Stimulated activated CD4-positive, alpha-beta T cell treated with anti-CD3 and anti-CD28 coated beads, Interleukin-12 subunit alpha, Interleukin-12 subunit beta, amount 100 ng/mL, for 4 hours (primary cell): ENCODE results near the gene SMIM29.

Experiments used
- DNase-seq: peaks from one replicate; pipeline ENCODE4 v3.0.0-alpha.2; 2020

SMIM29 gene

DNA sequence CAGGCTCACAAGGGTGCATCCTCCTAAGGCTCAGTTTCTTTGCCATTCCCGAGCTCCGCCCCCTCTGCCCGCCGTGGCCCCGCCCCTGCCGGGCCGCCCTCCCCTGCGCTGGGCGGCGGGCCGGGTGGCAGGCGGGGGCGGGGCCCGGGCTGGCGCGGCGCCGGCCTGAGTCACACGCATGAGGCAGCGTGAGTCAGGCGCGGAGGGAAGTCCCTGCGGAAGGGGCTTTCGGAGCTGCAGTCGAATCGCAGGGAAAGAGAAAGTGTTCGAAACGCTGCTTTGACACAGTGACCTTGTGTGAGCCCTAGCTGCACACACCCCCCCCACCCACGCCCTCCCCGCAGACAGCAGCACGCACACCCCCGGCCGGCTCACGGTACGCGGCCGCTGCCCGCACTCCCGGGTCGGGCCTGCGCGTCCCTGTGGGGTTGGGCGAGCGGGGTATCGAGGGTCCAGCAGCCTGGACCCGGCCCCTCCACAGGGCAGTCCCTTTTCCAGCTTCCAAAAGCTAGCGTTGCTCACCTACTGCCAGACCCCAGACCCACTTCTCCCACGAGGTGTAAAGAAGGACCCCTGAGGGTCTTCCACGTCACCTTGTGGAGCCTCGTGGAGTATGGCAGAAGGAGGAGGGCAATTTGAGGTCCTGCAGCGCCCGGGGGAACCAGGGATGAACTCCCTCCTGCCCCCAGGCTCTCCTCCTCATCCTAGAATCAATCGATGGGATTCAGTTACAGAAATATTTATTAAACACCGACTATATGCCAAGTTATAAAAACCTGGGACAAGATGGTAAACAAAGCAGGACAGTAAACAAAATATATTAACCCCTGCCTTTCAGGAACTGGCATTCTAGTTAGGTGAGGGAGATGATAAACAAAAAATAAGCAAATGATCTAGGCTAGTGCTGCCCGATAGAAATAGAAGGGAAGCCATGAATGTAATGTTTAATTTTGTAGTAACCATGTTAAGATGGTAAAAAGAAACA is 24.6 kb downstream of the SMIM29 start:
- DNase-seq, result peak; percentile 94

DNA sequence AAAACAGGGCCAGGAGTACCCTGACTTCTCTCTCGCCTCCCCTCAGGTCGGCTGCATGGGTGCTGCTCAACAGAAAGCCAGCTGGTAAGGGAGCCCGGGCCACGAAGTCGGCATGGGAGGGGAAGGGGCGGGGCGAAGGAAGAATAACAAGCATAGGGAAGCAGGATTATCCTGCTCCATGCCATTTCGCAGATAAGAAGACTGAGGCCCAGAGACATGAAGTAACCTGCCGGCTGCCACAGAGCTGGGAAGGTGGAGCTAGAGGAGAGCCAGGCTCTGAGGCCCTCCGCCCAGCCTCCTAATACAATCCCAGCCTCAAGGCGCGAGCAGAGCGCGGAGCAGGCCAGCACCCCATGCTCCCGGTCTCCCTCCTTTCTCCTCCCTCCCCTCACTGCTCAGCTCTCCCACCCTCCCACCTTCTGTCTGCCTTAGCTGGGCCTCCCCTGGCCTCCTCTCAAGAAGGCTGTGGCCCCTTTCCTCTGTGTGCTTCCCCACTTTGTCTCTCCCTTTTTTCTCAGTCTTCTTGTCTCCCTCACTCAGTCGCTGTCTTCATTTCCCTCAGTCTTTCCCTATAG is 25.3 kb downstream of the SMIM29 start:
- DNase-seq, result no peak

DNA sequence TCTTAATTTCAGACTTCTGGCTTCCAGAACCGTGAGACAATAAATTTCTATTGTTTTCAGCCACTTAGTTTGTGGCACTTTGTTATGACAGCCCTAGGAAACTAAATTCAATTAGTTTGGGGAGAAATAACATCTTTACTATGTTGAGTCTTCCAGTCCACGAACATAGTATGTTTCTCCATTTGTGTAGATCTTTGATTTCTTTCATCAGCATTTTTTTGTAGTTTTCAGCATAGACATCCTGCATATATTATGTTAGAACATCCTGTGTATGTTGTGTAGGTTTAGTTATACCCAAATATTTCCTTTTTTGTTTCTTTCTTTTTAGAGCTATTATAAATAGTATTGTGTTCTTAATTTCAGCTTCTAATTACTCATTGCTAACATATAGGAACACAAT is 30.1 kb downstream of the SMIM29 start:
- no peak for DNase-seq

DNA sequence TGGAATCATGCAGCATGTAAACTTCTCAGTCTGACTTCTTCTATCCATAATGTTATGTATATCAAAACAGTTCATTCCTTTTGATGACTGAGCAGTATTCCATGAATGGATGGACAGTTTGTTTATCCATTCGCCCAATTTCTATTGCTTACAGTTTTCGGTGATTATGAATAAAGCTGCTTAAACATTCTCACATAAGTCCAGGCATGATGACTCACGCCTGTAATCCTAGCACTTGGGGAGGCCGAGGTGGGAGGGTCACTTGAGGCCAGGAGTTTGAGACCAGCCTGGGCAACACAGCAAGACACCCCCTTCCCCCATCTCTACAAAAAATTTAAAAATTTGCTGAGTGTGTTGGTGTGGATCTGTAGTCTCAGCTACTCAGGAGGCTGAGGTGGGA is 35.0 kb downstream of the SMIM29 start:
- no peak for DNase-seq

DNA sequence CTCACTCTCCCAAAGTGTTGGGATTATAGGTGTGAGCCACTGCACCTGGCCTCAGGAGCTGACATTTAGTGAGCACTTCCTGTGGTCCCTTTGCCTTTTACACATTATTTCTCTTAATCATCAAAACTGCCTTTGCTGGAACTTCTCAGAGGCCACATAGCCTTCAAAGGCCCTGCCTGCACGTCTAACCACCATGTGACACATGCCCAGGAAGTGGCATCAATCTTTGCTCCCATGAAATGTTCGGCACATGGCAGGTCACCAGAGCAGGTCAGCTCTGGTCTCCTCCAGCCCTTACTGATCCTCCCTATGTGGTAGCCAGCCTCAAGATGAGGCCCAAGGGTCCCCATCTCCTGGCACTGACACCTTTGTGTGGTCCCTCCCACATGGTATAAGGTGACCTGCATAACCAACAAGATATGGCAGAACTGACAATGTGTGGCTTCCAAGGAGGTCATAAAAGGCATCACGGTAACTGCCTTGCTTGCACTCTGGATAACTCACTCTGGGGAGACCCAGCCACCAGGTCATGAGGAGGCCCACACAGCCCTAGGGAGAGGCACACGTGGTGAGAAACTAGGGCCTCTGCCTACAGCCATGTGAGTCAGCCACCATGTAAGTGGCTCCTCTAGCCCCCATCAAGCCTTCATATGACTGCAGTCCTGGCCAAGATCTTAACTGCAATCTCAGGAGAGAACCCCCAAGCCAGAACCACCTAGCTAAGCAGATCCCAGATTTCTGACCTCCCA is 40.9 kb downstream of the SMIM29 start:
- DNase-seq, result no peak

DNA sequence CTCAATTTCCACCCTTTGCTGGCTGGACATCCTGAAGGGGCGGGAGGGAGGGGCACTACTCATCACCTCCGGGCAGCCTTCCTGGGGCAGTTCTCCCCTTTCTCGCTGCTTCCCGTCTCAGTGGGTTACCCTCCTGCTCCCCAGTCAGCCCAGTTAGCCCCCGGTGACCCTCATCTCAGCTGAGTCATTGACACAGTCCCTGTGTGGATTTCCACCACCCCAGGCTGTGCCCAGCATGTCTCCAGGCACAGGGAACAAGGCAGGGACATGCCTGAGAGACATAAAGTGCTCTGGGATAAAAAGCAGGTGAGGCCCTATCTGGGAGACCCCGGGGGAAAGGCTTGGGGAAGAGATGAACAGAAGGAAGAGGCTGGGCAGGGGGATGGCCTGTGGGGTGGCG is 42.1 kb downstream of the SMIM29 start:
- DNase-seq, result no peak

DNA sequence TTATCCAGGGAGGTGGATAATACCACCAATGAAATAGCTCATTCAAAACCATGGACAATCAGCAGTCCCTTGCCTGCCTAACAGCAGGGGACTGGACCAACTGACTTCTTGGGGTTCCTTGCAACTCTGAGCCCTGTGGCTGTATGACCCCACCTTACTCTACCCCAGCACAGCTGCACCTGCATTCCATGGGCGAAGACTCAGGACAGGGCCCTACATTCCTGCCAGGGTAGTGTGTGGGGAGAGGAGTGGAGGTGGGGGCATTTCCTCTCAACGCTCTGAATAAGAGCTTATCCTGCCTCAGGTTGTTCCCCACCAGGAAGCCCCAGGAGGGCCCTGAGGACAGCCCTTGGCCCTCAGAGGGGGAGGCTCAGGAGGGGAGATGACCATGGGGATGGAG is 42.9 kb downstream of the SMIM29 start:
- DNase-seq, result no peak

DNA sequence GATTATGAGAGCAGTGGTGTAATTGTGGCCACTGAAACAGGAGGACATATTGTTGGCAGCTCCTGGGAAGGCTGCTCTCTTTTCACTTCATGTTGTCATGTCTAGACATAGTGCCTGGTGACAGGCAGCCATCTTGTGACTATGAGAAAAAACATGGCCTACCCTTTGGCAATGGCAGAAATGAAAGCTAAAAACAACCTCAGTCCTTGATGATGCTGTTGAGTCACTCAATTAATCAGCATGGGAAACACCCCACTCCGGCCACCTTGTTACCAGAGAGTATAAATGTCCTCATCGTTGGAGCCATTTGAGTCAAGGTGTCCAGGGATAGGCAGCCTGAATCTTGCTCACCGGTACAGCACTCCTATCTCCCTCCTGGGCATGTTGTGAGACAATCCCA is 43.3 kb downstream of the SMIM29 start:
- DNase-seq, result no peak

DNA sequence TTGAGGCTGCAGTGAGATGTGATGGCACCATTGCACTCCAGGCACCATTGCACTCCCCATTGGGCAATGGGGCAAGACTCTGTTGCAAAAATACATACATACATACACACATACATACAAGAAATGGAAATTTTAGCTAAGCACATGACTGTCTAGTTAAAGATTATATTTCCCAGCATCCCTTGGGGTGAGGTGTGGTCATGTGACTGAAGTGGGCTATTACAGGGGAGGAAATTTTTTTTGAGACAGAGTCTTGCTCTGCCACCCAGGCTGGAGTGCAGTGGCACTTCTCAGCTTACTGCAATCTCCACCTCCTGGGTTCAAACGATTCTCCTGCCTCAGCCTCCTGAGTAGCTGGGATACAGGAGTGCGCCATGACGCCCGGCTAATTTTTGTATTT is 44.1 kb downstream of the SMIM29 start:
- no peak for DNase-seq

DNA sequence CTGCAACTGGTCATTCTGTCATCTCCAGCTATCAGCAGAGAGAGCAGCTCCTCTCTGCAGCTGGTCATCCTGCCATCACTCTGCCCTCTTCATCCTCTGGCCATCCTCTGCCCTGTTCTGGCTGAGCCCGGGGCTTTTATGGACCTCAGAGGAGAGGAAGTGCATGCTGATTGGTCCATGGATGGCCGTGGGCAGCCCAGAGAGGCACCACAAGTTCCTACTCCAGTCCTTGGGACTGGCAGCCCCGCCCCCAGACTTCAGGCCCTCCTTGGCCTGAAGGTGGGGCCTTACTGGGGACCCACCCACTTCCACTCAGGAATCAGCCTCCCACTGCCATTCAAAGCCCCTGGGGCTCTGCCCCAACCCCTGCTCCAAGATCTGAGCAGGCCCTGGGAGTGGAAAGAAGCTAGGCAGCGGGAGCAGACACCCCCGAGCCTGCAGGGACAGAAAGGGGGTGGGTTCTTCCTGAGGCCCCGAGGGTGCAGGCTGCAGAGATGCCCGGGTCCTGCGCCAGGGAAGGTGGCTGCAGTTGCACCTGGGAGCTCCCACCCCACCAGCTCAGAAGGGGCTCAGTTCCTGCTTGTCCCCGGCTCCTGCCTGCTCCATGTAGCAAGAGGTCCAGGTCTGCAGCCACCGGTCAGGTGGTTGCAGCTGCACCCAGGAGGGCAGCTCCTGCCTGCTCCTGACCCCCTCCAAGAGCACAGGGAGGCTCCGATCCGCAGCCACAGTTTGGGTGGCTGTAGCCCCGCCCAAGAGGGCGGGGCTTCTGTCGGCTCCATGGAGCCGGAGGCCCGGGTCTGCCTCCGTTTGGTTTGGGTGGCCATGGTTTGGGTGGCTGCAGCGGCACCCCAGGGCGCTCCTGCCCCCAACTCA is 46.2 kb downstream of the SMIM29 start:
- DNase-seq, result no peak

DNA sequence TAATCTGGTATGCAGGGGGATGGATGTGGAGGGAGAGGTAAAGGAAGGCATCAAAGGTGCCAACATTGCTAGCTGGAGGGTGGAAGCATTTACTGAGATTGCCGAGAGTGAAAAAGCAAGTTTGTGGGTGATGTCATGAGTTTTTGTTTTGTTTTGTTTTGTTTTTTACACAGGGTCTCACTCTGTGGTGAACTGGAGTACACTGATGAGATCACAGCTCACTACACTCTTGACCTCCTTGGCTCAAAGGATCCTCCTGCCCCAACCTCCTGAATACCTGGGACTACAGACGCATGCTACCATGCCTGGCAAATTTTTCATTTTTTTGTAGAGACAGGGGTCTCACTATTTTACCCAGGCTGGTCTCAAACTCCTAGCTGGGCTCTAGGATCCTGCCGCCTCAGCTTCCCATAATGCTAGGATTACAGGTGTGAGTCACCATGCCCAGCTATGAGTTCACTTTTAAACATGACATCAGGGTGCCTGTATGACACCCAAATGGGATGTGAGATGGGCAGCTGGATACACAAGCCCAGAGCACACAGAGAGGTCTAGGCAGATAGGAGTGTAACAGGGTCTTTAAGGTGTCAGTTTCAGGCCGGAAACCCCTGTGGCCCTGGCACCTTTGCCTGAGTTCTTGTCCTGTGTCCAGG is 47.2 kb downstream of the SMIM29 start:
- DNase-seq, result no peak

DNA sequence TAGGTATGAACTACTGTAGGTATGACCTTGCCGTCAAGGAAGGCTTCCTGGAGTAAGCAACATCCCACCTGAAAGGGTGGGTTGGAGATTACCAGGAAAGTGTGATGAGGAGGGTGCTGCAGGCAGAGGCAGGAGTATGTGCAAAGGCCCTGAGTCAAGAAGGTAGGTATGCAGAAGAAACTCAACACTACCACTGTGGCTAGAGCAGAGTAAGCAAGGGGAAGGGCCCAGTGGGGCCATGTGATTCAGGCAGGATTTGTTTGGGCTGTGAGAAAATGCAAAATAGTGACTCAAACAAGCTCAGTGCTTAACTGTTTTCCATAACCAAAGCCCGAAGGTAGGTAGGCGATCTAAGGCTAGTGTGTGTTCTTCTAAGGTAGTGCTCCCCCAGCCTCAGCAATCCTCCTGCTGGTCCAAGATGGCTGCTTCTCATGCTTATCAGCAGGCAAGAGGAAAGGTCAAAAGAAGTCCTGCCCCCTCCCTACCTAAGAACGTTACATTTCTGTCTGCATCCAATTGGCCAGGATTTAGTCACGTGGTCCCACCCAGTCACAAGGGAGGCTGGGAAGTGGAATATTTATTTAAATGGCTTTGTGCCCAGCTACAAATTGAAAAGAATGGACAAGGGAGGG is 48.4 kb downstream of the SMIM29 start:
- DNase-seq, result no peak

DNA sequence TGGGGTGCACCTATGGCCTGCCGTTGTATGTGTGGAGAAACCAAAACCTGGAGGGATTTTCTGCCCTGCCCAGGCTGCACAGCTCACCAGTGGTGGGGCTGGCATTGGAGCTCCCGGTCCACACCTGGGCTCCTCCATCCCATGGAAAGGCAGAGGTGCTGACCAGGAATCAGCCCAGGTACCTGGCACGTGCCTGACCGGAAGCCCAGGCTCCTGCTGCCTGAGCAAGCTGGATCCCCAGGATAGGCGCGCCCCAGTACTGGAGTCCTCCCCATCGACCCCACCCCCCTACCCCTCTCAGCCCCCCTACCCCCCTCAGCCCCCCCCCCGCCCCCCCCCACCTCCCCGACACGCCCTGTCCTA is 52.0 kb downstream of the SMIM29 start:
- DNase-seq, result no peak
